B cell (primary cell): ENCODE data around the gene ALPL. TPM values are rescaled to one million over a fixed set of nuclear protein-coding genes. Genes with fewer than 3 reads are reported as not detected.

ENCODE experiments used
- ATAC-seq: fragments of 200-7000 bp; cut with Tn5 transposase; one replicate; pipeline ENCODE4 v1.10.0; 2021; ENCODE audit warnings: low read depth, mild to moderate bottlenecking, moderate number of reproducible peaks, moderate library complexity
- CTCF ChIA-PET: fragments of 350-600 bp; sonication (Branson Sonifier 250); formaldehyde crosslinking; loops from one replicate; lab custom pipeline; 2021; ENCODE audit warnings: antibody characterized with exemption, inconsistent platforms; lab: Charles Lee
- POLR2A ChIA-PET: fragments of 350-600 bp; sonication (Branson Sonifier 250); formaldehyde crosslinking; loops from one replicate; lab custom pipeline; 2021; ENCODE audit warnings: antibody characterized with exemption; lab: Charles Lee
- DNase-seq: peaks from one replicate; pipeline ENCODE4 v3.0.0; 2013
- H2AFZ ChIP-seq: 2 replicates; pipeline ENCODE4 v1.6.1; 2012; ENCODE audit warnings: mild to moderate bottlenecking, low read depth, low read length; ENCODE audit not compliant: insufficient read depth, poor library complexity, severe bottlenecking
- H3K27ac ChIP-seq, 2 donors: 1 replicate in 1 of 2; 2 replicates in 1 of 2; pipeline ENCODE4 v1.5.1; 2012 to 2013; ENCODE audit warnings: low read length in 2 of 2, mild to moderate bottlenecking in 2 of 2, moderate library complexity in 1 of 2
- H3K27me3 ChIP-seq, 4 experiments: fragments of 200-600 bp in 1 of 4; sonication (generic) in 1 of 4; replicated peaks in 1 of 4; 1 replicate in 2 of 4; 2 replicates in 2 of 4; pipeline versions ENCODE4 v1.6.1 to v1.7.0; 2013 to 2016; ENCODE audit warnings: low read length in 3 of 4, mild to moderate bottlenecking in 2 of 4, mixed read lengths in 1 of 4, moderate library complexity in 1 of 4; ENCODE audit not compliant: insufficient read depth in 4 of 4, control insufficient read depth in 3 of 4; ENCODE audit errors: control extremely low read depth in 1 of 4
- H3K36me3 ChIP-seq, 2 experiments: replicated peaks in 1 of 2; 1 replicate in 1 of 2; 2 replicates in 1 of 2; pipeline versions ENCODE4 v1.6.1 to v1.7.1; 2013; ENCODE audit warnings: low read length in 1 of 2; ENCODE audit not compliant: insufficient read depth in 2 of 2, control insufficient read depth in 1 of 2; ENCODE audit errors: control extremely low read depth in 1 of 2, extremely low read depth in 1 of 2
- H3K4me1 ChIP-seq, 2 donors: fragments of 200-600 bp in 1 of 2; sonication (generic) in 1 of 2; 1 replicate in 1 of 2; 2 replicates in 1 of 2; pipeline versions ENCODE4 v1.5.1 to v1.6.1; 2013 to 2017; ENCODE audit warnings: low read length in 2 of 2; ENCODE audit not compliant: control insufficient read depth in 2 of 2, insufficient read depth in 2 of 2
- H3K4me2 ChIP-seq: replicated peaks from 2 replicates; pipeline ENCODE3; 2012; ENCODE audit warnings: mild to moderate bottlenecking, low read depth, low read length; ENCODE audit not compliant: poor library complexity, severe bottlenecking
- H3K4me3 ChIP-seq, 5 experiments: fragments of 200-600 bp in 1 of 5; sonication (generic) in 1 of 5; 1 replicate in 3 of 5; 2 replicates in 2 of 5; pipeline versions ENCODE4 v1.5.1 to v1.7.0; 2011 to 2016; ENCODE audit warnings: low read length in 4 of 5, mild to moderate bottlenecking in 4 of 5, low read depth in 2 of 5, control low read depth in 1 of 5, moderate library complexity in 1 of 5; ENCODE audit not compliant: insufficient read depth in 1 of 5; ENCODE audit errors: control extremely low read depth in 1 of 5, extremely low read depth in 1 of 5
- H3K79me2 ChIP-seq: fragments of 200-600 bp; sonication (generic); one replicate; pipeline ENCODE4 v1.6.0; 2016; ENCODE audit warnings: low read length; ENCODE audit not compliant: control insufficient read depth, insufficient read depth
- H3K9ac ChIP-seq: fragments of 200-600 bp; sonication (generic); 2 replicates; pipeline ENCODE4 v1.6.1; 2017; ENCODE audit warnings: mild to moderate bottlenecking, low read length, moderate library complexity
- H3K9me3 ChIP-seq, 3 donors: one replicate each; pipeline versions ENCODE4 v1.6.1 to v1.7.1; 2013; ENCODE audit warnings: low read length in 2 of 3; ENCODE audit not compliant: control insufficient read depth in 2 of 3, insufficient read depth in 1 of 3; ENCODE audit errors: control extremely low read depth in 1 of 3
- H4K20me1 ChIP-seq: 2 replicates; pipeline ENCODE4 v1.6.0; 2012; ENCODE audit warnings: mild to moderate bottlenecking, low read length; ENCODE audit not compliant: insufficient read depth, control insufficient read depth, poor library complexity, severe bottlenecking
- H3K27ac Mint-ChIP-seq: one replicate; pipeline ENCODE4 v1.8.0; 2021; ENCODE audit warnings: mixed read lengths
- H3K27me3 Mint-ChIP-seq: one replicate; pipeline ENCODE4 v1.8.0; 2021; ENCODE audit warnings: mixed read lengths
- H3K4me1 Mint-ChIP-seq: one replicate; pipeline ENCODE4 v1.8.0; 2021; ENCODE audit warnings: mixed read lengths
- H3K4me3 Mint-ChIP-seq: one replicate; pipeline ENCODE4 v1.8.0; 2021; ENCODE audit warnings: mixed read lengths
- H3K9me3 Mint-ChIP-seq: one replicate; pipeline ENCODE4 v1.8.0; 2022; ENCODE audit warnings: mixed read lengths; ENCODE audit not compliant: insufficient read depth
- EZH2 ChIP-seq: IDR thresholded peaks from 2 replicates; pipeline ENCODE4 v1.6.1; 2012; ENCODE audit warnings: borderline replicate concordance, low read depth, mild to moderate bottlenecking, moderate library complexity, low read length; ENCODE audit not compliant: insufficient read depth, poor library complexity, severe bottlenecking
- WGBS: methylation state at CpG from one replicate; pipeline ENCODE4 v1.1.5; 2013; ENCODE audit warnings: missing lambda C conversion rate; ENCODE audit not compliant: insufficient coverage; 5-methylcytosine and 5-hydroxymethylcytosine counted together
- intact Hi-C: fragments of 100-400 bp; cut with micrococcal nuclease; formaldehyde crosslinking; loops from one replicate; pipeline ENCODE4 v1.10.0; 2022
- polyA plus RNA-seq: library from polyadenylated mRNA; depleted of rRNA; stranded (reverse); fragments of >200 nt; gene quantifications from 2 replicates; pipeline ENCODE4 v1.2.3, GENCODE V29; 2012
- total RNA-seq, 2 donors: library from RNA; stranded (reverse); fragments of 120-200 nt in 1 of 2; gene quantifications; 1 replicate in 1 of 2; 2 replicates in 1 of 2; pipeline versions ENCODE4 v1.2.3 to v1.2.4, GENCODE V29; 2013 to 2022
- TF ChIP-seq, protein P1 (sequence below): fragments of 200-600 bp; IDR thresholded peaks from one replicate; pipeline ENCODE4 v1.8.0; 2022; ENCODE audit warnings: antibody characterized with exemption, mild to moderate bottlenecking

Gene ALPL
- total and polyA plus RNA-seq, 2 donors (not counting 1 experiment from before 2014, with no cell fraction given) = 1.6 to 12.2 TPM

DNA sequence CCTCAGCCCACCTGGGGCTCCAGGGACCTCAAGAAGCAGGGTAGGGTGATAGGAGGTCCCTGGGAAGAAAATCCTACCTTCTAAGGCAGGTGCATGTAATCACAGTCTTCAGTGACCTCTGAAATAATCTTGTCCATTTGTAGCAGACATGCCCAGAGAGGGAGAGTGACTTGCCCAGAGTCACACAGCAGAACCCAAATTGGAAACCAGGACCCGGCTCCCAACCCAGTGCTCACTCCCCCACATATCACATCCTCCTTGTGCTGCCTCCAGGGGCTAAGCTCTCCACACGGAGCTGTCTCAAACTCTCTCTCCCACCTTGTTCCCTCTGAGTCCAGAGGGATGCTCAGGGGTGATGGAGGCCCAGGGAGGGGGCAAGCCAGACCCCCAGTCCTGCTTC lies 87.4 kb downstream of the ALPL start:
- no peaks in the 10 kb centered on the region for H3K4me1 ChIP-seq
- intact Hi-C loops = no loop called here
- no peak overlapping the region for H3K4me3 ChIP-seq
- no peaks in the 10 kb centered on the region for H3K79me2 ChIP-seq
- H3K9me3 ChIP-seq = peaks cover 0 to 4% (median 0%) of the 10 kb centered on the region in 3 donors
- Mint-ChIP-seq H3K4me3 (no peak overlapping the region), H3K27ac (no peak overlapping the region), H3K27me3 (peaks cover 30% of the 10 kb centered on the region), H3K9me3 (no peaks in the 10 kb centered on the region), H3K4me1 (no peaks in the 10 kb centered on the region)
- no peak overlapping the region for H3K9ac ChIP-seq
- H3K36me3 ChIP-seq = no peaks in the 10 kb centered on the region
- H3K27me3 ChIP-seq = no peaks in the 10 kb centered on the region
- CTCF ChIA-PET = interaction anchor here (0.6 to 0.9 kb wide), 2 partner anchors 86 to 598 kb away, joined by 3 read pairs; no protein-coding TSS in a partner anchor
- DNase-seq = no peak
- H2AFZ ChIP-seq = no peak overlapping the region
- WGBS = 100% methylated on average over 1 of the region's 2 CpGs
- no peaks in the 10 kb centered on the region for H4K20me1 ChIP-seq
- TF ChIP-seq, protein P1, sequence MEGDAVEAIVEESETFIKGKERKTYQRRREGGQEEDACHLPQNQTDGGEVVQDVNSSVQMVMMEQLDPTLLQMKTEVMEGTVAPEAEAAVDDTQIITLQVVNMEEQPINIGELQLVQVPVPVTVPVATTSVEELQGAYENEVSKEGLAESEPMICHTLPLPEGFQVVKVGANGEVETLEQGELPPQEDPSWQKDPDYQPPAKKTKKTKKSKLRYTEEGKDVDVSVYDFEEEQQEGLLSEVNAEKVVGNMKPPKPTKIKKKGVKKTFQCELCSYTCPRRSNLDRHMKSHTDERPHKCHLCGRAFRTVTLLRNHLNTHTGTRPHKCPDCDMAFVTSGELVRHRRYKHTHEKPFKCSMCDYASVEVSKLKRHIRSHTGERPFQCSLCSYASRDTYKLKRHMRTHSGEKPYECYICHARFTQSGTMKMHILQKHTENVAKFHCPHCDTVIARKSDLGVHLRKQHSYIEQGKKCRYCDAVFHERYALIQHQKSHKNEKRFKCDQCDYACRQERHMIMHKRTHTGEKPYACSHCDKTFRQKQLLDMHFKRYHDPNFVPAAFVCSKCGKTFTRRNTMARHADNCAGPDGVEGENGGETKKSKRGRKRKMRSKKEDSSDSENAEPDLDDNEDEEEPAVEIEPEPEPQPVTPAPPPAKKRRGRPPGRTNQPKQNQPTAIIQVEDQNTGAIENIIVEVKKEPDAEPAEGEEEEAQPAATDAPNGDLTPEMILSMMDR = no peak
- no peak for TF ChIP-seq EZH2
- no peak for ATAC-seq
- POLR2A ChIA-PET = no interaction called here
- no peak overlapping the region for H3K27ac ChIP-seq
- no peak overlapping the region for H3K4me2 ChIP-seq

DNA sequence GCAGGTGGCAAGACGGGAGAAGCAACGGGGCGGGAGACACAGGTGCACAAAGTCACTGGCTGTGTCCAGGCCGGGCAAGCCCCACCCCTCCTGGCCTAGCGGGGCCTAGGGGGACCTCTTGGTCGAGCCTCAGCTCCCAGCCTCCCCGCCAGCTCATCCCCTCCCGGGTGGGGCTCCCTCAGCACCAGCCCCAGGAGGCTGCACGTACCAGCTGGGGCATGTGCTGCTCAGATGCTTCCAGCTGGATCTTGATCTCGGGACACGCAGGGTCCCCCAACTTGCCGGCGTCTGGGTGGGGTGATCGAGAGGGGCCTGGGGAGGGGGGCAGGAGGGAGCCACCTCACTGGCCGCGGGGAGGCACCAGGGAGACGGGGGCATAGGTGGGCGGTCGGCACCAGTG lies 88.5 kb downstream of the ALPL start:
- 71% methylated on average over 9 of the region's 19 CpGs for WGBS
- ATAC-seq = no peak
- peaks cover 0 to 4% (median 0%) of the 10 kb centered on the region in 3 donors for H3K9me3 ChIP-seq
- intact Hi-C loops = no loop called here
- no peak overlapping the region for H2AFZ ChIP-seq
- H3K79me2 ChIP-seq = no peaks in the 10 kb centered on the region
- ChIA-PET CTCF (no interaction called here), POLR2A (no interaction called here)
- no peak overlapping the region for H3K9ac ChIP-seq
- no peak overlapping the region for H3K4me3 Mint-ChIP-seq
- TF ChIP-seq, protein P1 = no peak
- TF ChIP-seq EZH2 = no peak
- no peak overlapping the region for H3K27ac Mint-ChIP-seq
- no peaks in the 10 kb centered on the region for H3K9me3 Mint-ChIP-seq
- H3K4me2 ChIP-seq = no peak overlapping the region
- no peaks in the 10 kb centered on the region for H4K20me1 ChIP-seq
- H3K4me1 Mint-ChIP-seq = no peaks in the 10 kb centered on the region
- H3K4me3 ChIP-seq = no peak overlapping the region
- no peaks in the 10 kb centered on the region for H3K27me3 ChIP-seq
- H3K4me1 ChIP-seq = no peaks in the 10 kb centered on the region
- H3K27me3 Mint-ChIP-seq = peaks cover 23% of the 10 kb centered on the region
- H3K36me3 ChIP-seq = no peaks in the 10 kb centered on the region
- DNase-seq = no peak
- H3K27ac ChIP-seq = no peak overlapping the region
